K562 (cell line): ENCODE data around the gene CCDC9B. TPM values are rescaled to one million over a fixed set of nuclear protein-coding genes. Genes with fewer than 3 reads are reported as not detected.

ENCODE experiments used
- ATAC-seq: fragments of 200-7000 bp; cut with Tn5 transposase; 3 replicates; pipeline ENCODE4 v1.9.1; 2020; ENCODE audit warnings: moderate library complexity
- BruUV-seq: library from RNA; stranded (reverse); fragments of 400-500 nt; replicated peaks from 2 replicates; lab custom pipeline; 2021; lab: Mats Ljungman, UMichigan
- CTCF ChIA-PET: fragments of 300-600 bp; formaldehyde crosslinking; extraction: SDS; loops from one replicate; lab custom pipeline; 2021; ENCODE audit warnings: low intra/inter-chr PET ratio; lab: Yijun Ruan, JAX
- POLR2A ChIA-PET: fragments of 300-600, 350-650 bp; sonication (Branson Sonifier 250); formaldehyde crosslinking; extraction: SDS; loops from one replicate; lab custom pipeline; 2021; ENCODE audit warnings: antibody characterized with exemption, inconsistent platforms; lab: Yijun Ruan, JAX
- DNase-seq, 4 experiments: peaks; one replicate each; pipeline versions ENCODE4 v3.0.0 to v3.0.0-alpha.2; 2011 to 2018; ENCODE audit warnings: low spot score in 3 of 4, mixed read lengths in 3 of 4; ENCODE audit errors: extremely low read depth in 1 of 4
- FAIRE-seq: peaks from 2 replicates; lab custom pipeline; 2011; peaks lifted over from hg19 to GRCh38; lab: Jason Lieb, UNC
- H2AFZ ChIP-seq: 2 replicates; pipeline ENCODE4 v1.6.0; 2011; ENCODE audit warnings: low read depth, low read length, control low read depth, inconsistent platforms
- H3K27ac ChIP-seq: fragments of 200-600 bp; 3 replicates; pipeline ENCODE4 v1.8.0; 2011; ENCODE audit warnings: low read depth, mild to moderate bottlenecking, control low read depth, inconsistent platforms, low read length, moderate library complexity, mixed read lengths; ENCODE audit errors: extremely low read depth
- H3K27me3 ChIP-seq, 2 experiments: fragments of 300-600 bp in 1 of 2; 2 replicates in 1 of 2; 3 replicates in 1 of 2; pipeline versions ENCODE4 v1.6.0 to v1.8.0; 2011; ENCODE audit warnings: inconsistent platforms in 2 of 2, low read length in 2 of 2, mild to moderate bottlenecking in 1 of 2, mixed read lengths in 1 of 2, moderate library complexity in 1 of 2; ENCODE audit not compliant: control insufficient read depth in 2 of 2, insufficient read depth in 2 of 2
- H3K36me3 ChIP-seq: fragments of 300-600 bp; 3 replicates; pipeline ENCODE4 v1.8.0; 2011; ENCODE audit warnings: mild to moderate bottlenecking, low read length, inconsistent platforms; ENCODE audit not compliant: control insufficient read depth, insufficient read depth
- H3K4me1 ChIP-seq, 2 experiments: fragments of 200-600 bp in 1 of 2; replicated peaks in 1 of 2; 2 replicates in 1 of 2; 3 replicates in 1 of 2; pipeline versions ENCODE4 v1.5.1 to v1.8.0; 2011; ENCODE audit warnings: inconsistent platforms in 2 of 2, low read length in 2 of 2, mild to moderate bottlenecking in 1 of 2, mixed read lengths in 1 of 2, moderate library complexity in 1 of 2; ENCODE audit not compliant: control insufficient read depth in 2 of 2, insufficient read depth in 2 of 2
- H3K4me2 ChIP-seq: 2 replicates; pipeline ENCODE4 v1.6.1; 2011; ENCODE audit warnings: low read length, control low read depth, inconsistent platforms, mixed read lengths; ENCODE audit not compliant: insufficient read depth
- H3K4me3 ChIP-seq: fragments of 200-600 bp; sonication (generic), shearing (Covaris generic); 2 replicates; pipeline ENCODE4 v1.5.1; 2016; ENCODE audit warnings: control low read depth, inconsistent platforms
- H3K79me2 ChIP-seq: fragments of 200-600 bp; 3 replicates; pipeline ENCODE4 v1.8.0; 2011; ENCODE audit warnings: low read length, inconsistent platforms; ENCODE audit not compliant: control insufficient read depth, insufficient read depth
- H3K9ac ChIP-seq, 2 experiments: 2 replicates each; pipeline versions ENCODE4 v1.6.0 to v1.6.1; 2011; ENCODE audit warnings: low read depth in 2 of 2, low read length in 2 of 2, control low read depth in 1 of 2, inconsistent platforms in 1 of 2, mild to moderate bottlenecking in 1 of 2, mixed read lengths in 1 of 2; ENCODE audit not compliant: insufficient read depth in 1 of 2
- H3K9me1 ChIP-seq: one replicate; pipeline ENCODE4 v1.6.0; 2011; ENCODE audit warnings: inconsistent platforms, mild to moderate bottlenecking, low read length, moderate library complexity; ENCODE audit not compliant: control insufficient read depth, insufficient read depth
- H3K9me3 ChIP-seq: replicated peaks from 2 replicates; pipeline ENCODE4 v1.5.1; 2011; ENCODE audit warnings: low read depth, low read length, inconsistent platforms; ENCODE audit not compliant: control insufficient read depth, insufficient read depth
- H4K20me1 ChIP-seq: replicated peaks from 2 replicates; pipeline ENCODE4 v1.6.1; 2011; ENCODE audit warnings: low read length, inconsistent platforms, mixed read lengths; ENCODE audit not compliant: control insufficient read depth, insufficient read depth
- RBFOX2 ChIP-seq: fragments of 200-400 bp; formaldehyde crosslinking; IDR thresholded peaks from 2 replicates; pipeline ENCODE4 v1.6.1; 2017; ENCODE audit warnings: low read depth, mild to moderate bottlenecking, low read length, moderate library complexity
- SREBF2 ChIP-seq: sonication (generic); formaldehyde crosslinking; IDR thresholded peaks from 2 replicates; pipeline ENCODE4 v1.4.0; 2020; ENCODE audit warnings: mild to moderate bottlenecking, missing genetic modification reagents
- ZFP36 ChIP-seq: fragments of 150-350 bp; IDR thresholded peaks from 2 replicates; pipeline ENCODE4 v1.6.1; 2018; ENCODE audit warnings: low read length, low read depth; ENCODE audit not compliant: partially characterized antibody
- ZHX1 ChIP-seq: fragments of 150-350 bp; conservative IDR thresholded peaks from 2 replicates; pipeline ENCODE4 v1.6.1; 2014; ENCODE audit warnings: low read length
- WGBS: fragments of 100-300 bp; shearing (Covaris generic); methylation state at CpG from one replicate; pipeline ENCODE4 v1.1.6; 2016; ENCODE audit warnings: low coverage, mixed read lengths; ENCODE audit not compliant: insufficient coverage; ENCODE audit errors: missing lambda C conversion rate; 5-methylcytosine and 5-hydroxymethylcytosine counted together
- in situ Hi-C: fragments of 300-500 bp; cut with MboI; formaldehyde crosslinking; loops from 4 replicates; pipeline ENCODE4 v1.15.0; 2018; ENCODE audit warnings: inconsistent platforms, mixed read lengths
- intact Hi-C: fragments of 100-400 bp; cut with micrococcal nuclease; formaldehyde crosslinking; loops from 2 replicates; pipeline ENCODE4 v1.14.2; 2022
- polyA plus RNA-seq, 8 experiments: library from polyadenylated mRNA; depleted of rRNA in 4 of 8; stranded (reverse) in 5 of 8; unstranded in 3 of 8; fragments of >200 nt; fragmentation: Nextera tagmentation in 2 of 8; fragmentation: Illumina TruSeq in 1 of 8; extraction: Ambion mirVana in 2 of 8; extraction: Trizol in 1 of 8; gene quantifications; 2 replicates each; pipeline versions ENCODE4 v1.2.1 to v1.2.3, GENCODE V29; 2011 to 2014; ENCODE audit warnings: inconsistent platforms in 1 of 8, missing spikeins in 1 of 8
- total RNA-seq, 7 experiments: library from RNA; depleted of rRNA in 6 of 7; stranded (reverse); fragments of >200 nt in 6 of 7; fragmentation: Illumina TruSeq in 2 of 7; extraction: Trizol in 2 of 7; gene quantifications; 2 replicates each; pipeline versions ENCODE4 v1.2.1 to v1.2.3, GENCODE V29; 2011 to 2021; ENCODE audit warnings: low replicate concordance in 1 of 7

The CCDC9B gene
- total and polyA plus RNA-seq, 9 of the 15 experiments (the other 6 are each of a cell fraction or from before 2014, with no cell fraction given) = 0.01 to 0.47 (median 0.15) TPM; not detected in 1

GRCh38 chr15:40296561-40297230, 44.0 kb downstream of the CCDC9B start:
- BruUV-seq = no TSS peak
- in situ Hi-C loops (no loop called here), intact Hi-C loops (no loop called here)

More at GRCh38 chr15:40296561-40297230, 44.0 kb downstream of the CCDC9B start:
- FAIRE-seq (no peak), DNase-seq (no peak), ATAC-seq (no peak)
- Histone ChIP-seq H3K4me1 (peaks cover 12 to 27% of the 10 kb centered on the region in 2 experiments; a peak in 4 of 5 replicates), H3K9ac (0 out of 4 replicates have a peak overlapping the region, but pooled peaks of 1 of the 2 experiments have one; percentile 50), H3K9me3 (no peaks in the 10 kb centered on the region), H4K20me1 (0 out of 2 replicates have a peak, but pooled peaks cover 2% of the 10 kb centered on the region), H3K27me3 (peaks cover 3 to 40% of the 10 kb centered on the region in 2 experiments; a peak in 4 of 5 replicates), H2AFZ (no peak overlapping the region), H3K79me2 (no peaks in the 10 kb centered on the region), H3K36me3 (no peaks in the 10 kb centered on the region), H3K4me3 (no peak overlapping the region), H3K9me1 (no peaks in the 10 kb centered on the region), H3K27ac (no peak overlapping the region), H3K4me2 (no peak overlapping the region)
- whole genome bisulfite sequencing = 26% methylated on average over 5 of the region's 5 CpGs
- no peak for TF ChIP-seq ZHX1
- TF ChIP-seq ZFP36 = peak; percentile 56
- TF ChIP-seq SREBF2 (CRISPR knock-in tag) = no peak
- no peak for TF ChIP-seq RBFOX2
- POLR2A ChIA-PET = no interaction called here
- CTCF ChIA-PET = no interaction called here
